Measurements from ENCODE around the gene ZNF212.

GRCh38 chr7:149267733-149268132 is 28.3 kb downstream of the ZNF212 start:
- TF ChIP-seq RFX5 (IDR thresholded peaks at IDR 0.05; ENCODE audit: low read depth, low read length) (no peak), CTCF (IDR thresholded peaks at IDR 0.05 in 2 of 3, conservative IDR thresholded peaks at IDR 0.05 in 1 of 3; ENCODE audit: insufficient read depth in 2 of 3, low read depth in 1 of 3, low read length in 3 of 3) (no peak), CBFA2T3 (IDR thresholded peaks at IDR 0.05) (no peak), NR2C1 (IDR thresholded peaks at IDR 0.05) (no peak), NR2C1 (tag; IDR thresholded peaks at IDR 0.05) (no peak), EZH2 (IDR thresholded peaks at IDR 0.05; ENCODE audit: borderline replicate concordance, low read depth, low read length) (no peak), MAZ (CRISPR knock-in tag; conservative IDR thresholded peaks at IDR 0.05 in 1 of 2, IDR thresholded peaks at IDR 0.05 in 1 of 2) (no peak), RCOR1 (IDR thresholded peaks at IDR 0.05; ENCODE audit: borderline replicate concordance in 1 of 2, low read depth in 2 of 2, low read length in 2 of 2) (no peak), TCF15 (CRISPR knock-in tag; IDR thresholded peaks at IDR 0.05) (no peak), BRCA1 (IDR thresholded peaks at IDR 0.05) (no peak), BRCA1 (CRISPR knock-in tag; IDR thresholded peaks at IDR 0.05) (no peak), TSHZ1 (CRISPR knock-in tag; IDR thresholded peaks at IDR 0.05) (no peak), RNF2 (IDR thresholded peaks at IDR 0.05) (no peak), CHD2 (IDR thresholded peaks at IDR 0.05; ENCODE audit: low read depth, low read length) (no peak), FOXK2 (conservative IDR thresholded peaks at IDR 0.05 in 1 of 2, IDR thresholded peaks at IDR 0.05 in 1 of 2; ENCODE audit: low read depth in 2 of 2) (no peak), RAD21 (CRISPR knock-in tag; conservative IDR thresholded peaks at IDR 0.05 in 1 of 2, IDR thresholded peaks at IDR 0.05 in 1 of 2) (no peak)

All from K562 (cell line).